Testis (tissue), 3 donors: ENCODE measurements around the gene PHF21A. TPM values are rescaled to one million over a fixed set of nuclear protein-coding genes. Genes with fewer than 3 reads are reported as not detected.

Source experiments
- DNase-seq: peaks from one replicate; pipeline ENCODE4 v3.0.0-alpha.2; 2019
- H3K27ac ChIP-seq, 2 donors: fragments of 200-600 bp; sonication (generic); one replicate each; pipeline ENCODE4 v1.5.1; 2019
- H3K27me3 ChIP-seq: fragments of 200-600 bp; sonication (generic); one replicate; pipeline ENCODE4 v1.5.1; 2019
- H3K36me3 ChIP-seq: fragments of 200-600 bp; sonication (generic); one replicate; pipeline ENCODE4 v1.5.1; 2017; ENCODE audit warnings: low read depth; ENCODE audit errors: missing control alignments
- H3K4me1 ChIP-seq: fragments of 200-600 bp; sonication (generic); one replicate; pipeline ENCODE4 v1.5.1; 2019
- H3K4me3 ChIP-seq, 2 donors: fragments of 200-600 bp; sonication (generic); one replicate each; pipeline ENCODE4 v1.5.1; 2017 to 2019
- H3K9me3 ChIP-seq: fragments of 200-600 bp; sonication (generic); one replicate; pipeline ENCODE4 v1.5.1; 2017
- POLR2A ChIP-seq: fragments of 450-650 bp; IDR thresholded peaks from one replicate; pipeline ENCODE4 v1.6.1; 2017; ENCODE audit warnings: antibody characterized with exemption, mild to moderate bottlenecking, moderate library complexity
- WGBS, 2 donors: methylation state at CpG; one replicate each; pipeline ENCODE4 v1.1.5; 2018; 5-methylcytosine and 5-hydroxymethylcytosine counted together
- intact Hi-C: fragments of 100-400 bp; cut with DNase I; formaldehyde crosslinking; loops from one replicate; pipeline ENCODE4 v1.15.1; 2023; ENCODE audit warnings: low total_unique reads
- polyA plus RNA-seq: library from polyadenylated mRNA; stranded (reverse); fragments of 350-450 nt; fragmentation: Illumina TruSeq; extraction: RNeasy Lipid Tissue Mini Kit (QIAGEN cat#74804); gene quantifications from one replicate; pipeline ENCODE4 v1.2.3, GENCODE V29; 2014; ENCODE audit warnings: low read depth, low replicate concordance; ENCODE audit not compliant: insufficient read depth
- total RNA-seq, 2 donors: library from RNA; depleted of rRNA; stranded (reverse); fragments of >200 nt; gene quantifications; one replicate each; pipeline ENCODE4 v1.2.3, GENCODE V29; 2016
- TF ChIP-seq, protein P1 (sequence below), 3 experiments: fragments of 450-650 bp in 2 of 3; fragments of 200-600 bp in 1 of 3; sonication (generic) in 1 of 3; IDR thresholded peaks; one replicate each; pipeline ENCODE4 v1.5.1; 2016 to 2019; ENCODE audit warnings: antibody characterized with exemption in 3 of 3, mild to moderate bottlenecking in 2 of 3, moderate library complexity in 1 of 3

The PHF21A gene
- total and polyA plus RNA-seq, 3 donors from 2014 or later: 53.5 to 83.2 (median 56.6) TPM

DNA sequence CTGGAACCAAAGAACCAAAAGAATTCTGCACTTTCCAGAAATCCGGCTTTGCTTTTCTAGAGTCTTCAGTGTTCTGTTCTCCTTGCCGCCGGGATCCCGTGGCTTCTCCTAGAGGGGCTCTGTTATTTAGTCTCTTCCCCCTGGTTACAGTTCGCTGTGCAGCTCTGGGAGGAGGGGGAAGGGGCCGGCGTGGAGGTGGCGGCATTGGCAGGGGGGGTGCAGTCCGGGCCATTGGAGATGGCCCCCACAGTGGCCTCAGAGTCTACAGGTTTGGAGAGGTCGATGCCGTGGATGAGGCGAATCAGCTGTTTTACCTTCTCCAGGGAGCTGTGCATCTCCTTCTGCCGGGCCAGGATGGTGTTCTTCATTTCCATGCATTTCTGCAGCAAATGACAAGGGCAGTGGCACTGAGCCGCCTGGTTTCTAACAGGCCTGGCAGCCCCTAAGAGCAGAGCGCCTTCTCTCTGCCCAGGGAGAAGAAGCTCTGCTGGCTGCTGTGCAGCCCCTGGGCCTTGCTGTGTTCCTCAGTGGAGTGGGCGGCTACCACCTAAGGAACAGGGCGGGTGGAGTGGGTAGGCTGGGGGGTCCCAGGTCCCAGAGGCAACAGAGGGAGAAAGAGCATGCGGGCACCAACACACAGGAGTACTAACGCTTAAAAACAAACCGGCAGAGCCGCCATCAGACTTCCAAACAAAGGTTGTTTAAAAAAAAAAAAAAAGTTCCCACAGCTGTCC lies 187.2 kb downstream of the PHF21A start:
- no peaks in the 10 kb centered on the region for H3K27me3 ChIP-seq
- no peaks in the 10 kb centered on the region for H3K36me3 ChIP-seq
- no peaks in the 10 kb centered on the region for H3K4me1 ChIP-seq
- no peak for DNase-seq
- H3K4me3 ChIP-seq: no peak overlapping the region
- 86 to 92% methylated on average over 21 of the region's 21 CpGs for WGBS, 2 donors
- no peak for TF ChIP-seq POLR2A
- TF ChIP-seq, protein P1, sequence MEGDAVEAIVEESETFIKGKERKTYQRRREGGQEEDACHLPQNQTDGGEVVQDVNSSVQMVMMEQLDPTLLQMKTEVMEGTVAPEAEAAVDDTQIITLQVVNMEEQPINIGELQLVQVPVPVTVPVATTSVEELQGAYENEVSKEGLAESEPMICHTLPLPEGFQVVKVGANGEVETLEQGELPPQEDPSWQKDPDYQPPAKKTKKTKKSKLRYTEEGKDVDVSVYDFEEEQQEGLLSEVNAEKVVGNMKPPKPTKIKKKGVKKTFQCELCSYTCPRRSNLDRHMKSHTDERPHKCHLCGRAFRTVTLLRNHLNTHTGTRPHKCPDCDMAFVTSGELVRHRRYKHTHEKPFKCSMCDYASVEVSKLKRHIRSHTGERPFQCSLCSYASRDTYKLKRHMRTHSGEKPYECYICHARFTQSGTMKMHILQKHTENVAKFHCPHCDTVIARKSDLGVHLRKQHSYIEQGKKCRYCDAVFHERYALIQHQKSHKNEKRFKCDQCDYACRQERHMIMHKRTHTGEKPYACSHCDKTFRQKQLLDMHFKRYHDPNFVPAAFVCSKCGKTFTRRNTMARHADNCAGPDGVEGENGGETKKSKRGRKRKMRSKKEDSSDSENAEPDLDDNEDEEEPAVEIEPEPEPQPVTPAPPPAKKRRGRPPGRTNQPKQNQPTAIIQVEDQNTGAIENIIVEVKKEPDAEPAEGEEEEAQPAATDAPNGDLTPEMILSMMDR (IDR thresholded peaks at IDR 0.05): no peak
- intact Hi-C loops: no loop called here
- no peaks in the 10 kb centered on the region for H3K9me3 ChIP-seq
- H3K27ac ChIP-seq: no peak overlapping the region

DNA sequence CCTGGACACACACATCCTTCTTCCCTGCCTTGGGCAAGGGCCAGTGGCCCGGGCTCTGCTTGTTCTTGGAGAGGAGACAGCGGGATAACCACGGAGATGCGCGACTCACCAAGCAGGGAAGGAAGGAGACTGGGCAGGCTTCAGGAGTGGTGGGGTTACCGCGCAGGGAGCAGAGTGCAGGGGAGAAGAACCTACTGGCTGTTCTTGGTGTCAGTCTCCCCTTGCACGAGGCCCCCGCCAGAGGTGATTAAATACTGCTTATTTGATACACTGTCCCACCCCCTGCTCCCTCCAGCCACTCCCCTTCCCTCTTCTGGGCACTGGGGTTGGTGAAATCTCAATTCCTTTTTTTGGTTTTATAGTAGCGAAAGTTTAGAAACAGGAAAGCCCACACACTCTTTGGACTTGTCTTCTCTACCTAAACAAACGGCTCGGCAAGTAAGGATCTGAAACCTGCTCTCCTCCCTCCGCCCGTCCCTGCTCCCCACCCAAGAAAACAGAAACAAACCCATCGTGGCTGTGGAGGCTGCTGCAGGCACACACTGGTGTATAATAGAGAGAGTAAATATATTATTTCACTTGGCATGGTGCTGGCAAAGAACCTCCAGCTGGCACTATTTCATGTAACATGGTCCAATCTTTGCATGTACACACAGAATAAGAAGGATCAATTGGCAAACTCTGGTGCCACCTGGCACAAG lies 188.0 kb downstream of the PHF21A start:
- intact Hi-C loops: no loop called here
- no peaks in the 10 kb centered on the region for H3K36me3 ChIP-seq
- no peak overlapping the region for H3K4me3 ChIP-seq

DNA sequence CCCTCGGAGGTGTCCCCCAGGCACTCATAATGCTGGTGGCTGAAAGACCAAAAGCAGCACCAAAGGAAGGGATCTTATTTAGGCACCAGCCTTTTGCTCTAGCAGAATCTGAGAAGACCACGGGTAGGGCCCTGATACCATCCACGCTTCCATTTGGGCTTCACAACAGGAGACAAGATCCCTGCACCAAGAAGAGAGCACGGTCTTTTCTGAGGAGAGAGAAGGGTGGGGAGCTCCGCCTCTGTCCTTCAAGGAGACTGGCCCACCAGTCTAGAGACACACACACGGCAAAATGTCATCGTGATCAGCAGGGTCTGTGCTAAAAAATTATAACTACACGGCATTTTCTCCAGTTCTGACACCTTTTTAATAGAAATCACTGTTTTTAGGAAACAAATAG lies 189.0 kb downstream of the PHF21A start:
- intact Hi-C loops: no loop called here
- DNase-seq: no peak
- Histone ChIP-seq H3K27ac (no peak overlapping the region), H3K36me3 (no peaks in the 10 kb centered on the region), H3K9me3 (no peaks in the 10 kb centered on the region), H3K27me3 (no peaks in the 10 kb centered on the region), H3K4me1 (no peaks in the 10 kb centered on the region), H3K4me3 (no peak overlapping the region)
- WGBS, 2 donors: 82 to 89% methylated on average over 7 to 8 of the region's 8 CpGs
- TF ChIP-seq POLR2A: no peak
- TF ChIP-seq, protein P1 (IDR thresholded peaks at IDR 0.05): no peak

More for the DNA sequence above, 188.0 kb downstream of the PHF21A start:
- 53 to 66% methylated on average over 15 of the region's 15 CpGs for WGBS, 2 donors
- TF ChIP-seq POLR2A: no peak
- TF ChIP-seq, protein P1 (IDR thresholded peaks at IDR 0.05): no peak
- Histone ChIP-seq H3K27me3 (no peaks in the 10 kb centered on the region), H3K27ac (no peak overlapping the region), H3K9me3 (no peaks in the 10 kb centered on the region), H3K4me1 (no peaks in the 10 kb centered on the region)
- no peak for DNase-seq

DNA sequence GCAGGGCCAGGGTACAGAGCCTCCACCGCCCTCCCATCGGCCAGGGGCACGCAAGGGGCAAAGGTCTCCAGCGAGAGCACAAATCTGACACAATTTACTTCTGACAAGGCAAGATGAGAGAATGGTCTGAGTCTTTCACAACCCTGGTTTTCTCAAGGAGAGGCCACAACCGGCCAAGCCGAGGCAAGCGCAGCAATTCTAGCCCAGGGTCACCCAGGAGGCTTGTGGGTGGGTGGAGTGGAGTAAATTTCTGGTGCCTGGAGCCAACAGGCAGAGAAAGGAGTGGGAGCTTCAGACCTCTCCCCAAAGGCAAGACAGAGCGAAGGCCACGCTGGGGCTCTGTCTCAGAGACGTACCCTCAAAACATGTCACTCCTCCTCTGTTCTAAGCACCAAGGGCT lies 189.5 kb downstream of the PHF21A start:
- intact Hi-C loops: no loop called here
- DNase-seq: no peak

More for the DNA sequence above, 189.5 kb downstream of the PHF21A start:
- TF ChIP-seq, protein P1 (IDR thresholded peaks at IDR 0.05): no peak
- TF ChIP-seq POLR2A: no peak
- no peaks in the 10 kb centered on the region for H3K36me3 ChIP-seq
- no peaks in the 10 kb centered on the region for H3K9me3 ChIP-seq
- no peaks in the 10 kb centered on the region for H3K27me3 ChIP-seq
- 81% methylated on average over 10 of the region's 10 CpGs; no CpG with 5 or more reads in 1 of the 2 donors for WGBS, 2 donors
- no peak overlapping the region for H3K27ac ChIP-seq
- no peaks in the 10 kb centered on the region for H3K4me1 ChIP-seq
- H3K4me3 ChIP-seq: no peak overlapping the region
